ENCODE data around the gene IRGM.
"Not testable (repeated sequence)": the region's sequence is repeated elsewhere in the genome, so short reads cannot be mapped to it uniquely, and the experiment has no call there.

Gene IRGM, protein sequence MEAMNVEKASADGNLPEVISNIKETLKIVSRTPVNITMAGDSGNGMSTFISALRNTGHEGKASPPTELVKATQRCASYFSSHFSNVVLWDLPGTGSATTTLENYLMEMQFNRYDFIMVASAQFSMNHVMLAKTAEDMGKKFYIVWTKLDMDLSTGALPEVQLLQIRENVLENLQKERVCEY

GRCh38 chr5:150846308-150846653, at the start of gene IRGM:
IRGM (plus strand) TSS chr5:150846521; CDS start chr5:150848124, 1,603 bp downstream.
- H3K27ac ChIP-seq = not testable (repeated sequence)

GRCh38 chr5:150797384-150797783, 48.9 kb upstream of the IRGM start:
- TF ChIP-seq, protein P1, sequence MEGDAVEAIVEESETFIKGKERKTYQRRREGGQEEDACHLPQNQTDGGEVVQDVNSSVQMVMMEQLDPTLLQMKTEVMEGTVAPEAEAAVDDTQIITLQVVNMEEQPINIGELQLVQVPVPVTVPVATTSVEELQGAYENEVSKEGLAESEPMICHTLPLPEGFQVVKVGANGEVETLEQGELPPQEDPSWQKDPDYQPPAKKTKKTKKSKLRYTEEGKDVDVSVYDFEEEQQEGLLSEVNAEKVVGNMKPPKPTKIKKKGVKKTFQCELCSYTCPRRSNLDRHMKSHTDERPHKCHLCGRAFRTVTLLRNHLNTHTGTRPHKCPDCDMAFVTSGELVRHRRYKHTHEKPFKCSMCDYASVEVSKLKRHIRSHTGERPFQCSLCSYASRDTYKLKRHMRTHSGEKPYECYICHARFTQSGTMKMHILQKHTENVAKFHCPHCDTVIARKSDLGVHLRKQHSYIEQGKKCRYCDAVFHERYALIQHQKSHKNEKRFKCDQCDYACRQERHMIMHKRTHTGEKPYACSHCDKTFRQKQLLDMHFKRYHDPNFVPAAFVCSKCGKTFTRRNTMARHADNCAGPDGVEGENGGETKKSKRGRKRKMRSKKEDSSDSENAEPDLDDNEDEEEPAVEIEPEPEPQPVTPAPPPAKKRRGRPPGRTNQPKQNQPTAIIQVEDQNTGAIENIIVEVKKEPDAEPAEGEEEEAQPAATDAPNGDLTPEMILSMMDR (IDR thresholded peaks at IDR 0.05) = no peak
- TF ChIP-seq ZFX (IDR thresholded peaks at IDR 0.05; ENCODE audit: borderline replicate concordance) = no peak
- H3K27ac ChIP-seq = no peak overlapping the region

GRCh38 chr5:150801117-150801927, 45.0 kb upstream of the IRGM start:
- no peak for TF ChIP-seq ZFX (IDR thresholded peaks at IDR 0.05; ENCODE audit: borderline replicate concordance)
- TF ChIP-seq, protein P1 (IDR thresholded peaks at IDR 0.05) = peak; percentile 75
- H3K27ac ChIP-seq = no peak overlapping the region

- H3K27ac ChIP-seq = no peak overlapping the region
- TF ChIP-seq ZFX (IDR thresholded peaks at IDR 0.05; ENCODE audit: borderline replicate concordance) = no peak
- TF ChIP-seq, protein P1 (IDR thresholded peaks at IDR 0.05) = no peak
Observed at GRCh38 chr5:150804388-150804787, 41.9 kb upstream of the IRGM start.

DNA sequence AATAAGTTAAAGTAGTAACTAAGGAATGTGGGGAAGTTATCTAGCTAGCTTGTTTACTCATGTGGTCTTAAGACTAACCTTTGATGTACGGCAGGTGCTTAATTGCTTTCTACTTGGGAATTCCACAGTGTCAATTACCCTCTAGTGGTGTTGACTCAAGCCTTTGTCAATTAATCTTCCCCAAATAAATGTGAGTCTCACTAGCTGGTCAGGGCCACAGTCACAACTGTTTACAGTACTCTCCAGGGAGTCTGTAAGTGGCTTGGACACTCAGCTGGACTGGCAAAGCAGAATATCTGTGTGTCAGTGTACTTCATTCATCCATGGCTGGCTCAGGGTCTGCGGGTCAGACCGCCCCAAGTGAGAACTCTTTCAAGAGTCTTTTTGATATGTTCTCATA, 37.0 kb upstream of the IRGM start:
- no peak overlapping the region for H3K27ac ChIP-seq
- TF ChIP-seq, protein P1 (IDR thresholded peaks at IDR 0.05) = no peak
- TF ChIP-seq ZFX (IDR thresholded peaks at IDR 0.05; ENCODE audit: borderline replicate concordance) = no peak

- no peak for TF ChIP-seq ZFX (IDR thresholded peaks at IDR 0.05; ENCODE audit: borderline replicate concordance)
- TF ChIP-seq, protein P1 (IDR thresholded peaks at IDR 0.05) = no peak
- no peak overlapping the region for H3K27ac ChIP-seq
Observed at GRCh38 chr5:150815010-150815409, 31.3 kb upstream of the IRGM start.

GRCh38 chr5:150816946-150817345, 29.4 kb upstream of the IRGM start:
- no peak for TF ChIP-seq ZFX (IDR thresholded peaks at IDR 0.05; ENCODE audit: borderline replicate concordance)
- TF ChIP-seq, protein P1 (IDR thresholded peaks at IDR 0.05) = no peak

More at GRCh38 chr5:150816946-150817345, 29.4 kb upstream of the IRGM start:
- H3K27ac ChIP-seq = no peak overlapping the region

All from 22Rv1 (cell line).